GM12892 (cell line): ENCODE measurements around the gene DOK7.

ENCODE experiments used
- POLR2A ChIP-seq: IDR thresholded peaks from 2 replicates; pipeline ENCODE4 v1.6.1; 2011; ENCODE audit warnings: low read depth, low read length, control low read depth
- POLR2AphosphoS5 ChIP-seq: IDR thresholded peaks from 2 replicates; pipeline ENCODE4 v1.6.1; 2011; ENCODE audit warnings: low read depth, low read length, control low read depth
- TAF1 ChIP-seq: IDR thresholded peaks from 2 replicates; pipeline ENCODE4 v1.6.1; 2011; ENCODE audit warnings: low read depth, mild to moderate bottlenecking, control low read depth, low read length, borderline replicate concordance

- no peak for TF ChIP-seq POLR2A
- no peak for TF ChIP-seq POLR2AphosphoS5
- no peak for TF ChIP-seq TAF1
Observed at GRCh38 chr4:3479358-3480101, 16.4 kb downstream of the DOK7 start.
